Measurements from ENCODE around the gene ZNF385C.
"Not testable (repeated sequence)": the region's sequence is repeated elsewhere in the genome, so short reads cannot be mapped to it uniquely, and the experiment has no call there.

Gene ZNF385C

DNA sequence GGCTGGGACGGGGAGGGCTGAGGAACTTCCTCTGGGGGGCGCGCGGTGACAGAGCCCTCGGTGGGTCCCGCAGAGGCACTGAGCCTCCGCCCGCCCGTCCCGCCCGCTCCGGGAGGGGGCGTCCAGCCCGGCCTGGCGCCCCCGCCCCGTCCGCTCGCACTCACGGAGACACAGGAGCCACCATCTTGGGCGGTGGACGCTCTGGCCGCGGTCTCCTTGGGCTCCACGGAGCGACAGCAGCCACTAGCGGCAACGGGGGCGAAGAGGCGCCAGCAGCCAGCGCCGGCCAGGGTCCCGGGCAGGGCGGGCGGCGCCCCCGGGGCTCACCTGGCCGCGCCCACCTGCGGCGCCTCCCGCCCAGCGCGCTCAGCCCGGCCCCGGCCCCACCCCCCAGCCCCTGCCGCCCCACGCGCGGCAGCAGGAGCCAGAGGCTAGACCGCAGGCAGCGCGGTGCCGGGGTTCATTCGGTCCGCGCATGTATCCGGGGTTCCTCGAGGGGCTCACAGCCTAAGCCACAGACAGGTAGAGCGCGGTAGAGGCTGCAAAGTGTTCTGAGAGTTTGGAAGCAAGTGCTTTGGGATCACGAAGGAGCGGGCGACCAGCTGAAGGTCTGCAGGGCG is 47.8 kb downstream of the ZNF385C start, which contains the start of gene C17orf113:
Gene C17orf113, minus strand, starts transcription at position 209 of the 620 bp plus-strand sequence. CDS start 7,225 bp downstream, outside the sequence.
- peak; percentile 75 for DNase-seq (ENCODE audit: low spot score)

- DNase-seq (ENCODE audit: low spot score) = peak; percentile 15
Measured at GRCh38 chr17:42049834-42050392, 48.4 kb downstream of the ZNF385C start.

GRCh38 chr17:42047343-42047742 is 50.9 kb downstream of the ZNF385C start:
- no peak for DNase-seq (ENCODE audit: low spot score)

GRCh38 chr17:42045719-42046118 is 52.6 kb downstream of the ZNF385C start:
- DNase-seq (ENCODE audit: low spot score) = no peak

DNA sequence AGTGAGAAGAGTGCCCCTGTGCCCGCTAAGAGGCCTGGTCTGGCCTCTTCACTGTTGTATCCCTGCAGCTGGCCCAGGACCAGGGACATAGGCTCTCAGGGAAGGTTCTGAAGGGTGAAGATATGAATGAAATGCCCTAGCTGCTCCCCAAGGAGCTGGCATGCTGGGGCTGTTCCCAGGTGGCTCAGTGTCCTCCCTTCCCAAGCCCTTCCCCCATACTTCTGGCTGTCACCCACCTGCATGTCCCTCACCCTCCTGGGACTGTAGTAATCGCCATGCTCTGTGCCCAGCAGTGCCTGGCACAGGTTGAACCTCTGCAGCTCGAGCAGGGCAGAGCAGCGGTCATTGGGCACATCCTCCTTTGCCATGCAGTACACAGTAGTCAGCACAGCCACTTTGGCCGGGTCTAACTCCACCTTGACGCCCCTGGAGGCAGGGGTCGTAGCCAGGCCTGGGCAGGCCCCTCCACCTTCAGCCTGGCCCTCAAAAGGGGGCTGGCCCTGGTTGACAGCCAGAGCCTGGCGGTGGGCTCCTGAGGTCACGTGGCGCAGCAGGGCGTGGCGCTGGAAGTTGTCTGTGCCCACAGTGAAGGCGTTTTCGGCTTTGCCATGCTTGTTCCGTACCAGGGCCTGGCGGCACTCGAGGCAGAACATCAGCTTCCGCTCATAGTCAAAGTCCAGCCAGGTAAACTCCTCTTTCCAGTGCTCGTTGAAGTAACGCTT is 55.5 kb downstream of the ZNF385C start:
- DNase-seq (ENCODE audit: low spot score) = no peak

DNA sequence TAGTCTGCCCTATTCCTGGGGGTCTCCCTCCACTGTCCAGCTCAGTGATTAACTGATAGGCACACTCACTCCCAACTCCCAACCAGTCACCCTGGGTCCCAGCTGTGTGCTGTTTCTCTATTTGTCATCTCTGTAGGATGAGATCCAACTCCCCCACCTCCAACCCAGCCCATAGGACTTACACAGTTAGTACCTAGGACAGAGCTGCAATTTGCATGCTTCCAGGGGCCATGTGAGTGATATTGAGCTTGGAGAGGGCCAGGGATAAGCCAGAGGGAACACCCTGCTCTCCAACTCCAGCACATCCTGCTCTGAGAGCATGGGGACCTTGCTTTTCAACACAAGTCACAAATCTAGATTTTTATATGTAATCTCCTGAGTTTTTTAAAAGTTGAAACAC is 56.7 kb downstream of the ZNF385C start:
- no peak for DNase-seq (ENCODE audit: low spot score)

DNA sequence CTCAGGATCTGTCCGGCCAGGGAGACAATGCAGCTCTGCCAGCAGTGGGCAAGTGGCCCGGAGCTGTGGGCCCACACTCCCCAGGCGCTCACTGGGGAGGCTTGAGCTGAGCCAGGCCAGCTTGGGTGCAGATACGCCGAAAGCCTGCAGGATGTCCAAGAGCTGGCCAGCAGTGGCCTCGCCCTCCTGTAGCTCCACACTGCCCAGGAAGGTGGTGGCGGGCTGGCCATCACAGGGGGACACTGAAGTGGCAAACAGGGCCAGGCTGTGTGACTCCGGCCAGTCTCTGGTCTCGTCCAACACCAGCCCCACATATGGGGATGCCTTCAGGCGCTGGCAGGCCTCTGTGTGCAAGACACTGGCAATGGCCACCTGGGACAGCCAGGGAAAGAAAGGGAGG is 57.5 kb downstream of the ZNF385C start:
- no peak for DNase-seq (ENCODE audit: low spot score)

DNA sequence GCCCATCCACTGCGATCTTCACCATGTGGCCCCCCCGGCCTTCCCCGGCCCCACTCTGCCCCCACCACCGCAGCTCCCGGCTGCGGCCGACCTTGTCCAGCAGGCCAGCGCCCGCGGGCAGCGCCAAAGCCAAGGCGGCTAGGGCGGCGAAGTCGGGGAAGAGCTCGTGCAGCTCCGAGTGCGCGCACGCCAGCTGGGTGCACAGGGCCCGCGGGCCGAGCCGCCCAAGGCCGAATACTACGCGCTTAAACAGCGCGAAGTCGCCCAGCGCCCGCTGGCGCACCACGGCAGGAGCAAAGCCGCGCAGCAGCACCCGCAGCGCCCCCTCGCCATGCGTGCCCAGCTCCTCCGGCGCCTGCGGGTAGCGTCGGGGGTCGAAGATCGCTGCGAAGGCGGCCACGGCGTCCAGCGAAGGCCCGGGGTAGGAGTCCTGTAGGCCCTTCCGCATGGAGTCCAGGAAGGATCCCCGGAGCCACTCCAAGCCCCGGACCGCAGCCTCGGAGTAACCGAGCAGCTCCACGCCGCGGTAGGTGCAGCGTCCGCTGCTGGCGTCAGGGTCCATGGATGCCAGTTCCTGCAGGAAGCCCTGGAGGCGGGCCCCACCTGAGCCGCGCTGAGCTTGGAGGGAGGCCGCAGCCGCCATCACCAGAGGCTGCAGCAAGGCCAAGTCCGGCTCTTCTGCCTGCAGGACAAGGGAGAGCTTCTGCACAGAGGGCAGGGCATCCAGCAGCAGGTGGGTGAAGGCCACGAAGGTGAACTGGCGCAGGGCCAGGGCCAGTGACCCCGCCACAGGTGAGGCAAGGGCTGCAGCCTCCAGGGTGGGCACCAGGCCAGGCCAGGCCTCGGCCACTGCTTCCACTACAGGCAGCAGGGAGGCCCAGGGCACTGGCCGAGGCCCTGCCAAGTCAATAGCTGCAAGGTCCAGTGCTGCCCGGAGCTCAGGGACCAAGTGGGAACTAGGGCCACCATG is 58.2 kb downstream of the ZNF385C start:
- no peak for DNase-seq (ENCODE audit: low spot score)

DNA sequence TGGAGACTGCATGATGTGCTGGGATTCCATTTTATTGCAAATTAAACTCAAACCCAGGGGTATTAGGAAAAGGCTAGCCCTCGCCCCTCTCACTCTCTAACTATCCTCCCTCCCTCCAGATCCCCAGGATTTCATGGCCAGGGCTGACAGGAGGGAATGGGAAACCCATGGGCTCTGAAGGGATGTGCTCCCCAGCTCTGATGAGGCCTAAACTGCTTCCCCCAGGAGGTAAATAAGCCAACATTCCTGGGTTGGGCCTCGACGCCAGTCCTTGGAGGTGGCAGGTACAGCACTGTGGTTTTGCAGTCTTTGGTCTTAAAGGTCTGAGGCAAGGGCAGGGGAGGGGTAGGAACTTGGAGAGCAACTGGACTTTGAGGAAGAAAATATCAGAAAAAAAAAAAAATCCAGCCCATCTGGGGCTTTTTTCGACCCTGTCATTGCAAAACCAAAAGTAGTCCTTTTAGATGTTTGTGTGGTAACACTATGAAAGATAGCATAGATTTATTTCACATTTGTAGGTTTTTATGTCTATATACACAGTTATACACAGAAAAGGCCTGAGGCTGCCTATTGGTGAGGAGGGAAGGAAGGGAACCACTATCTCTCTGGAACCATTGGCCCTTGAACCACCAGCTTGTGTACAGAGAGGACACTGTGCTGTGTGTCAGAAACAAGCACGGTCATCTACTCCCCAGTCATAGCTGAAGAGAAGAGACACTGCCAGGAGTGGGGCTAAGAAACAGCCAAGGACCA is 59.9 kb downstream of the ZNF385C start:
- DNase-seq (ENCODE audit: low spot score) = no peak

DNA sequence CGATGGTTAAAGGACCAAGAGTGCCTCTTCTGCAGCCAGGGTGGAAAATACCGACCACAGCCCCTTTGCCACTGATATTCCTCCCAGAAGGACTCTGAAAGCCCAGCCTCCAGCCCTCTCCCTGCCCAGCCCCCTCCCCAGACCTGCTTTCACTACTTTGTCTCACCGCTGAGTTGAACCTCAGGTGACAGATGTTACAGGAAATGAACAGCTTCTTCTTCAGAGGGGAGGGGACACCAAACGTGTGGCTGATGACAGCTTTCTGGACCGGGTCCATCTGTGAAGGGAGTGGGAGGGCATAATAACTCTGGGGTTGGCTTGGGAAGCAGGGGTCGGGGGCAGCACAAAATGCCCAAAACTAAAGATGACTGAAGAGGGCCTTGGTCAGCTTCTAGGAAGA is 64.2 kb downstream of the ZNF385C start:
- no peak for DNase-seq (ENCODE audit: low spot score)

GRCh38 chr17:42031584-42031983 is 66.7 kb downstream of the ZNF385C start:
- no peak for DNase-seq (ENCODE audit: low spot score)

GRCh38 chr17:42028791-42029127 is 69.5 kb downstream of the ZNF385C start:
- no peak for DNase-seq (ENCODE audit: low spot score)

DNA sequence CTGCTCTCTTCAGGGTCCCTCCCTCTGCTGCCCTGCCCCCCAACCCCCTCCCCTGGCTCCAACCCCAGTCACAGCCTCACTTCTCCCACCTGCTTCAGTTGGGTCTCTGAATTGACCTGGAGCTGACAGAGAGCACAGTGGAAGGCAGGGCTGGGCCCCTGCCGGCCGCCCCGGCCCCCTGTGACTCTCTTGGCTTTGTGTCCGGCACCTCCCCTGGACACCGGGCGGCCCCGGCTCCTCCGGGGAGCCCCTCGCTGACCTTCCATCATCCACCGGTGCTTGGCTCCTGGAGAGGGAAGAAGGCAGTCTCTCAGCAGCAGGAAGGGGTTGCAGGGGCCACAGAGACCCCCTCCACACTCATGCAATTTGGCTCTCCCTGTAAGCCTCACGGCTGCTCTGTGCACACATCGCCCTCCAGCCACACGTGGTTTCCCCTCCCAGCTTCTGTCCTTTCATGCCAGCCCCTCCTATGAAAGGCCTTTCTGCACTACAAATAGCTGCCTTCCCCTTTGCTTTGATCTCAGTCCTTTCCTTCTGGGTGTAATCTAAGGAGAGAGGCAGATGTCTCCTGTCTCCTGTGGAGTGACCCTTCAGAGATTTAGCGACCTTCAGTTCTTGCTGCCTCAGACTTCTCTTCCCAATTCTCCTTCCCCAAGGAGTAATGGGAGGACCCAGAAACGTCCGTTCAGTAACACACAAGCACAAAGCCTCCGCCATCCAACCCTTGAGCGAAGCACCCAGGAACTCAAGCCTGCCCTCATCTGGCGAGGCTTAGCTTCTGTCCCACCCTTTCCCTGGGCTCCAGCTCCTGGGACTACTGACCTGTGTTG is 70.1 kb downstream of the ZNF385C start:
- DNase-seq (ENCODE audit: low spot score) = no peak

DNA sequence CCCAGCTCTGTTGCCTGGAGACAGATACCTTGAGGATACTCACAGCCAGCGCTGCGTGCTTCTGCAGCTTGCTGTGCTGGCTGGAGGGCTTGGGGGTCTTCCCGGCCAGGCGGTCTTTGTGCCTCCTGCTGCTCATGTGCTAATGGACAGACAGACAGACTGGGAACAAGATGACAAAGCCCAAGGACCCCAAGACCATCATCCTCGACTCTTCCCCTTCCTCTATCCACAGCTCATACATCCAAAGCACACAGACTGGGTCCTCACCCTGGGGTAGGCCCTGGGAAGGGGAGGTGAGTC is 70.7 kb downstream of the ZNF385C start:
- DNase-seq (ENCODE audit: low spot score) = no peak

- no peak for DNase-seq (ENCODE audit: low spot score)
Measured at GRCh38 chr17:42026857-42027589, 71.2 kb downstream of the ZNF385C start.

- no peak for DNase-seq (ENCODE audit: low spot score)
Measured at GRCh38 chr17:42025936-42026335, 72.3 kb downstream of the ZNF385C start.

GRCh38 chr17:42025191-42025579 is 73.1 kb downstream of the ZNF385C start:
- no peak for DNase-seq (ENCODE audit: low spot score)

DNA sequence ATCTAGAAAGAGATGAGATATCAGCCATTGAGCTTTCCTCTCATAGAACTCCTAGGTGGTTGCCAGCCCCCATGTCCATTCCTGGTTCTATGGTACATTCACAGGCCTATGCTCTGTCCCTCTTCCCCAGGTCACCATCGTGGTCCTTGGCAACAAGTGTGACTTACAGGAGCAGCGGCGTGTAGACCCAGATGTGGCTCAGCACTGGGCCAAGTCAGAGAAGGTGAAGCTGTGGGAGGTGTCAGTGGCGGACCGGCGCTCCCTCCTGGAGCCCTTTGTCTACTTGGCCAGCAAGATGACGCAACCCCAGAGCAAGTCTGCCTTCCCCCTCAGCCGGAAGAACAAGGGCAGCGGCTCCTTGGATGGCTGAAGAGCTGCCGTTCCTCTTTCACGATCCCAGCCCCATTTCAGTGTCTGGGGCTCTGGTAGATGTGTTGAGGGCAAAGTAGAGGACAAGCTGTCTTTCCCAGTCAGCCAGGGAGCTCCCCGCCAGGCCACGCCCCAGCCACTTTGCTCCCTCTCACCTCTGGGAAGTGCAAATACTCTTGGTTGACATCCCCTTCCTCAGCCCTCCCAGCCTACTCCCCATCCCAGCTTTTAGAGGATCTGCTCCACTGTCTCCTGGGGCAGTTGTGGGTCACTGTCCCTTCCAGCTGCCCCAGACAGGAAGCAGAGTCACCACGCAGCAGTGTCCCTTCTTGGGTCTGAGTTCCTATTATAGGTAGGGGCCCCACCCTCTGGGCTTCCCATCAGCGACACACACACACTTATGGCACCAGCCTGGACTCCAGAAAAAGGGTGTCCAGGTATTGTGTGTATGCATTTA is 74.5 kb downstream of the ZNF385C start:
- DNase-seq (ENCODE audit: low spot score) = no peak

GRCh38 chr17:42020845-42021244 is 77.4 kb downstream of the ZNF385C start:
- DNase-seq (ENCODE audit: low spot score) = not testable (repeated sequence)
